Measurements from ENCODE around the gene ETV6.
"Not testable (repeated sequence)": the region's sequence is repeated elsewhere in the genome, so short reads cannot be mapped to it uniquely, and the experiment has no call there.

The ETV6 gene

DNA sequence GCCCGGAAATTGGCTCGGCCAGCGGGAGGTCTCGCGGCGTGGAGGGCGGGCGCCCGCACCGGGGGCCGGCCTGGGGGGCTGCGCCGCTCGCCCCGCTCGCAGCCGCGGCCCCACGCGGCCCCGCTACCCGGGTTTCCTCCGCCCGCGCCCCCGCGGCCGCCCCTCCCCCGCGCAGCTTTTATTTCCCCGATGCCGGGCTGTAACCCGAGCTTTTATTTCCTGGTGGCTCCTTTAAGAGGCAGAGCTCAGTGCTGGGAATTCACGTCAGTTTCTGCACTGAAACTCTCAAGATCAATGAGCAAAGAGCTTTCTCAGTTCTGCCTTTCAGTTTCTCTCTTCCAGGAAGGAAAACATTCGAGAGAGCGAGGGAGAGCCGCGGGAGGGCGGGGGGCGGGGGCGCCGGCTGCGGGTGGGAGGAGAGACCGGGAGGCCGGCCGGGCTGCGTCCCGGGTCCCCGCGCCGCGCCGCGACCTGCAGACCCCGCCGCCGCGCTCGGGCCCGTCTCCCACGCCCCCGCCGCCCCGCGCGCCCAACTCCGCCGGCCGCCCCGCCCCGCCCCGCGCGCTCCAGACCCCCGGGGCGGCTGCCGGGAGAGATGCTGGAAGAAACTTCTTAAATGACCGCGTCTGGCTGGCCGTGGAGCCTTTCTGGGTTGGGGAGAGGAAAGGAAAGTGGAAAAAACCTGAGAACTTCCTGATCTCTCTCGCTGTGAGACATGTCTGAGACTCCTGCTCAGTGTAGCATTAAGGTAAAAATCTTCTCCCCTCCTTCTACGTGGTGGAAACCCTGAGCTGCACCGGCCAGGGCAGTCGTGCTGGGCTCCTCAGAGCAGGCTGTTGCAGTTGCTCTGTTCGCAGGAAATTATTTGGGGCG, at the start of gene ETV6:
Gene ETV6 (plus strand): TSS at position 262 of the 873 bp plus-strand sequence. CDS start 454 bp downstream, at position 716.
- H3K27ac Mint-ChIP-seq = peak within 1 kb of the TSS; percentile 98
- no peaks in the 10 kb centered on the region for H3K9me3 Mint-ChIP-seq
- peaks cover 6% of the 10 kb centered on the region for H3K27me3 Mint-ChIP-seq
- no peaks in the 10 kb centered on the region for H3K36me3 Mint-ChIP-seq (ENCODE audit: low read depth)
- H3K4me3 Mint-ChIP-seq = peak within 1 kb of the TSS; percentile 86
- H3K4me1 Mint-ChIP-seq (ENCODE audit: low read depth) = peaks cover 40% of the 10 kb centered on the region

GRCh38 chr12:11600199-11600598, 49.3 kb upstream of the ETV6 start:
- H3K4me1 Mint-ChIP-seq (ENCODE audit: low read depth) = peaks cover 3% of the 10 kb centered on the region
- H3K36me3 Mint-ChIP-seq (ENCODE audit: low read depth) = no peaks in the 10 kb centered on the region
- peak overlapping the region; percentile 22 for H3K27ac Mint-ChIP-seq
- H3K27me3 Mint-ChIP-seq = peaks cover 3% of the 10 kb centered on the region
- H3K4me3 Mint-ChIP-seq = no peak overlapping the region
- H3K9me3 Mint-ChIP-seq = no peaks in the 10 kb centered on the region

GRCh38 chr12:11601647-11602046, 47.8 kb upstream of the ETV6 start:
- no peaks in the 10 kb centered on the region for H3K9me3 Mint-ChIP-seq

GRCh38 chr12:11607313-11608081, 42.0 kb upstream of the ETV6 start:
- no peak overlapping the region for H3K4me3 Mint-ChIP-seq
- H3K9me3 Mint-ChIP-seq = no peaks in the 10 kb centered on the region
- H3K4me1 Mint-ChIP-seq (ENCODE audit: low read depth) = no peaks in the 10 kb centered on the region
- H3K27me3 Mint-ChIP-seq = no peaks in the 10 kb centered on the region
- H3K36me3 Mint-ChIP-seq (ENCODE audit: low read depth) = no peaks in the 10 kb centered on the region
- no peak overlapping the region for H3K27ac Mint-ChIP-seq

More at GRCh38 chr12:11601647-11602046, 47.8 kb upstream of the ETV6 start:
- H3K27me3 Mint-ChIP-seq = peaks cover 3% of the 10 kb centered on the region
- H3K4me1 Mint-ChIP-seq (ENCODE audit: low read depth) = peaks cover 3% of the 10 kb centered on the region
- H3K36me3 Mint-ChIP-seq (ENCODE audit: low read depth) = no peaks in the 10 kb centered on the region
- H3K4me3 Mint-ChIP-seq = no peak overlapping the region
- no peak overlapping the region for H3K27ac Mint-ChIP-seq

DNA sequence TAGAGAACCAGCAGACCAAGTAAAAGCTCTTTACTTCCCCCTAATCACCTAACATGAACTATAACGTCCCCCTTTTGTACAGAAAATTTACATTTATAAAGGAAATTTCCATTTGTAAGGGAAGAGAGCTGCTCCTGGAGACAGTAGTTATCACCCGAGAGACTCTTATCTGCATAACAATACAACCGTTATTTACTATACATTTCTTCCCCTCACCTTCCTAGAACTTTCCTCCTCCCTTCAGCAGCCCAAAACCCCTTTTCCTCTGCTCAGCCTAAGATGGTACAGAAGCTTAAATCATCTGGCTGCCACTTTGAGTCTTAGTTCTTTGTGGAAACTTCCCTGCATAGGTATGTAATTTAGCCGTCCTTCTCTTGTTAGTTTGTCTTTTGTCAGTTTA, 40.4 kb upstream of the ETV6 start:
- Mint-ChIP-seq H3K27ac (no peak overlapping the region), H3K4me1 (ENCODE audit: low read depth) (no peaks in the 10 kb centered on the region), H3K4me3 (no peak overlapping the region), H3K36me3 (ENCODE audit: low read depth) (no peaks in the 10 kb centered on the region), H3K9me3 (no peaks in the 10 kb centered on the region), H3K27me3 (no peaks in the 10 kb centered on the region)

DNA sequence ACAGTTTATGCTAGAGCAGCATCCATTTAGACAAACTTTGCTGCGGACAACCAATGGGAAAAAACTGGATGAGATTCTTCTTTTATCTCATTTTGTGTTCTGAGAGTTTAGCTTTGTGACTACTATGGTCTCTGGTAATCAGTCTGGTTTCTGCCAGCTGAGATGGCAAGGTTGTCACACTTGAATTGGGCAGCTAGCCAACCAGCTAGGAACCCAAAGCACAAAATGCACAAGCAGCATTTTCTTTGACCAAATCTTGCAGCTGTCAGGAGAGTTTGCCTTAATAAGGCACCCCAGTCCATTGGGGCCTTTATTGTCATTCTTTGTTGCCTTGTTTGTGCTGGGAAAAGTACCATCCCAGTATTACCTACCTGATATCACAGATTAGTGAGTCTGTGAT, 34.0 kb upstream of the ETV6 start:
- H3K4me3 Mint-ChIP-seq = no peak overlapping the region
- H3K27me3 Mint-ChIP-seq = no peaks in the 10 kb centered on the region
- no peaks in the 10 kb centered on the region for H3K4me1 Mint-ChIP-seq (ENCODE audit: low read depth)
- H3K36me3 Mint-ChIP-seq (ENCODE audit: low read depth) = no peaks in the 10 kb centered on the region
- H3K9me3 Mint-ChIP-seq = no peaks in the 10 kb centered on the region
- no peak overlapping the region for H3K27ac Mint-ChIP-seq

- Mint-ChIP-seq H3K27ac (no peak overlapping the region), H3K27me3 (no peaks in the 10 kb centered on the region), H3K36me3 (ENCODE audit: low read depth) (no peaks in the 10 kb centered on the region), H3K9me3 (no peaks in the 10 kb centered on the region), H3K4me1 (ENCODE audit: low read depth) (peaks cover 4% of the 10 kb centered on the region), H3K4me3 (no peak overlapping the region)
These were observed 31.4 kb upstream of the ETV6 start for GRCh38 chr12:11618046-11618445.

DNA sequence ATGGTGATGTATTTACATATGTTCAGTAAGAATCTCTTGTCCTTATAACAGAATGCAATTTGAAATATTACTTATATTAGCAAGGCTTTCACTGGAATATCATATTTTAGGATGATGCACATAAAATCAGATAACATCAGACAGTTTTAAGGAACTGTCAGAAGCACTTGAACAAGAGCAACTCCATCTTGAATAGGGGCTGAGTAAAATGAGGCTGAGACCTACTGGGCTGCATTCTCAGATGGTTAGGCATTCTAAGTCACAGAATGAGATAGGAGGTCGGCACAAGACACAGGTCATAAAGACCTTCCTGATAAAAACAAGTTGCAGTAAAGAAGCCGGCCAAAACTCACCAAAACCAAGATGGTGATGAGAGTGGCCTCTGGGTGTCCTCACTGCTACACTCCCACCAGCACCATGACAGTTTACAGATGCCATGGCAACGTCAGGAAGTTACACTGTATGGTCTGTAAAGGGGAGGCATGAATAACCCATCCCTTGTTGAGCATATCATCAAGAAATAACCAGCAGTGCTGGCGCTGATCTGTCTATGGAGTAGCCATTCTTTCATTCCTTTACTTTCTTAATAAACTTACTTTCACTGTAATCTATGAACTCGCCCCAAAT, 27.6 kb upstream of the ETV6 start:
- Mint-ChIP-seq H3K4me3 (no peak overlapping the region), H3K4me1 (ENCODE audit: low read depth) (peaks cover 4% of the 10 kb centered on the region), H3K36me3 (ENCODE audit: low read depth) (no peaks in the 10 kb centered on the region), H3K27ac (no peak overlapping the region), H3K9me3 (no peaks in the 10 kb centered on the region), H3K27me3 (no peaks in the 10 kb centered on the region)

DNA sequence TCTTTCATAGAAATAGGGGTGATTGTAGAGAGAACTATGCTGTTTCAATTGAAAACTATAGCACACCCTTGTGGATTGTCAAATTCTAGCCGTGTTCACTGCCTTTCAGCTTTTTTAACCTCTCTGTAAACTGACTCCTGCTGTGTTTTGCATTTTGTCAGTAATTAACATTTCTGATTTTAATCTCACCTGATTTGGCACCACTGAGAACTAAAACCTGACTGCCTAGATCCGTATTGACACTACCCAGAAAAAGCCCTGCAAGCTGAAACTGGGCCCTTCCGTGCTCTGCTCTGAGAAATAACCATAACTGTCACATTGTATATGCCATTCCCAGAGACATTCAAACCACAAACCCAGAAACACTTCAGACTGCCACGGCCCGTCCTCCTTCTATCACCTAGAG, 26.6 kb upstream of the ETV6 start:
- Mint-ChIP-seq H3K9me3 (no peaks in the 10 kb centered on the region), H3K27me3 (no peaks in the 10 kb centered on the region), H3K4me1 (ENCODE audit: low read depth) (peaks cover 4% of the 10 kb centered on the region), H3K27ac (no peak overlapping the region), H3K36me3 (ENCODE audit: low read depth) (no peaks in the 10 kb centered on the region), H3K4me3 (no peak overlapping the region)

DNA sequence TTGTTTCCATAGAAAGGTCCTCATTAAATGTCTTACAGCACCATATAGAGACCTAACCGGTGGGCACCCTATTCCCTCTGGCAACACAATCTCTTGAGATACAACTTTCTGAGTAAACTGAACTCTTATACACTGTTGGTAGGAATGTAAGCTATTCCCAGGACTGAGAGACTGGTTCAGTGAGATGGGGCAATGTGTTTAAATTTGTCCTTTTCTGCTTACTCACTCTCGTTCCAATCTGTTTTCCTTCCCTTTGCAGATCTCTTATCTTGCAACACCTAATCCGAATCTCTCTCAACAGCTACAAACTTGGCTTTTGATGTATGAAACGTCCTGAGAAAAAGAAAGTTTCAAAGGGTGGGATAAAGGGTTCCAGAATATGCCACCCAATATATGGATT, 26.1 kb upstream of the ETV6 start:
- Mint-ChIP-seq H3K27ac (no peak overlapping the region), H3K4me3 (no peak overlapping the region), H3K4me1 (ENCODE audit: low read depth) (peaks cover 4% of the 10 kb centered on the region), H3K9me3 (no peaks in the 10 kb centered on the region), H3K36me3 (ENCODE audit: low read depth) (no peaks in the 10 kb centered on the region), H3K27me3 (no peaks in the 10 kb centered on the region)

GRCh38 chr12:11624116-11624515, 25.4 kb upstream of the ETV6 start:
- Mint-ChIP-seq H3K27ac (no peak overlapping the region), H3K4me1 (ENCODE audit: low read depth) (peaks cover 4% of the 10 kb centered on the region), H3K4me3 (no peak overlapping the region), H3K9me3 (no peaks in the 10 kb centered on the region), H3K36me3 (ENCODE audit: low read depth) (no peaks in the 10 kb centered on the region), H3K27me3 (no peaks in the 10 kb centered on the region)

DNA sequence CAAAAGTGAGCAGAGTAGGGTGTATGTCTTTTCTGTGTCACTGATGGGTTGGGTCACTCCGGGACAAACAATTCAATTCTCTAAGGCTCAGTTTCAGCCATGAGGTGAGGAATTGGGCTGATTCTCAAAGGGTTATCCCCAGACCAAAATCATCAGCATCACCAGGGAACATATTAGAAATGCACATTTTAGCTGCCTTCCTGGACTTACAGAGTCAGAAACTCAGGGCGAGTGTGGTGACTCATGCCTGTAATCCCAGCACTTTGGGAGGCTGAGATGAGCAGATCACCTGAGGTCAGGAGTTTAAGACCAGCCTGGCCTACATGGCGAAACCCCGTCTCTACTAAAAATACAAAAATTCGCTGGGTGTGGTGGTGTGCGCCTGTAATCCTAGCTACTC, 21.8 kb upstream of the ETV6 start:
- not testable (repeated sequence) for H3K36me3 Mint-ChIP-seq (ENCODE audit: low read depth); H3K4me3 Mint-ChIP-seq; H3K9me3 Mint-ChIP-seq; H3K27ac Mint-ChIP-seq; H3K27me3 Mint-ChIP-seq; H3K4me1 Mint-ChIP-seq (ENCODE audit: low read depth)

GRCh38 chr12:11628353-11628752, 21.1 kb upstream of the ETV6 start:
- Mint-ChIP-seq H3K27me3 (no peaks in the 10 kb centered on the region), H3K36me3 (ENCODE audit: low read depth) (no peaks in the 10 kb centered on the region), H3K4me3 (no peak overlapping the region), H3K27ac (no peak overlapping the region), H3K9me3 (no peaks in the 10 kb centered on the region), H3K4me1 (ENCODE audit: low read depth) (no peaks in the 10 kb centered on the region)

DNA sequence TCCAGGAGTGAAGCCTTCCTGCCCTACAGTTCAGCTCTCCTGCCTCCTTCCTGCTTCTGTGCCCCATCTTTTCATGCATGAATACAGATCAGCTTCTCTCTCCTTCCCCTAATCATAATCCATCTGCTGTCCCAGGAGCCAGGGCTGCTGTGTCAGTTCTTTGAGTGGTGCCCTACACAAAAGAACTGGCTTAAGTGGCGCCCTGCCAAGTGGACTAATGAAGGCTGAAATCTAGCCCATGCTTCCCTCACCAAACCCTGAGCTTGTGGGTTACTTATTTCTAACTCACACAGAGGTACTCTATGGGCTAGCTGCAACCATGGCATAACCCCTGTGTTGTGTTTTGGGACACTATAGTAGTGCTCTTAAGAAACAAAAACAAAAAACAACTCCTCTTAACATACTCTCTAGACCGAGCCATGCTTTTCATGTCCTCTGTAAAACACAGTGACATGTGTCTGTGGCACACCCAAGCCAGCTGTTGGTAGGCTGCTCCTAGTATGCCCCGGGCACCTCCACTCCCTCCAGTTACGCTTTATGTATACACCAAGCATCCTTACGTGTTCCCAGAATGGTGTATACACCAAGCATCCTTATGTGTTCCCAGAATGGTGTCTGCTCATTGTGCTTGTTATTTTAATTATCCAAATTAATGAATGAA, 19.3 kb upstream of the ETV6 start:
- Mint-ChIP-seq H3K9me3 (no peaks in the 10 kb centered on the region), H3K4me3 (no peak overlapping the region), H3K27me3 (no peaks in the 10 kb centered on the region), H3K36me3 (ENCODE audit: low read depth) (no peaks in the 10 kb centered on the region), H3K27ac (no peak overlapping the region), H3K4me1 (ENCODE audit: low read depth) (no peaks in the 10 kb centered on the region)

GRCh38 chr12:11631288-11631687, 18.2 kb upstream of the ETV6 start:
- no peak overlapping the region for H3K4me3 Mint-ChIP-seq
- peaks cover 5% of the 10 kb centered on the region for H3K9me3 Mint-ChIP-seq
- H3K36me3 Mint-ChIP-seq (ENCODE audit: low read depth) = no peaks in the 10 kb centered on the region
- no peaks in the 10 kb centered on the region for H3K4me1 Mint-ChIP-seq (ENCODE audit: low read depth)
- no peak overlapping the region for H3K27ac Mint-ChIP-seq
- no peaks in the 10 kb centered on the region for H3K27me3 Mint-ChIP-seq
